Transverse colon (tissue), 4 donors: ENCODE measurements around the gene RAD51AP1.

Experiments used
- POLR2A ChIP-seq: fragments of 450-650 bp; IDR thresholded peaks from one replicate; pipeline ENCODE4 v1.6.1; 2016; ENCODE audit warnings: antibody characterized with exemption, mild to moderate bottlenecking, moderate library complexity
- POLR2AphosphoS5 ChIP-seq, 3 donors: sonication (generic); formaldehyde crosslinking; IDR thresholded peaks; one replicate each; pipeline ENCODE4 v1.6.1; 2016; ENCODE audit warnings: antibody characterized with exemption in 3 of 3
- TF ChIP-seq, protein P1 (sequence below), 5 experiments: fragments of 200-600 bp in 3 of 5; fragments of 450-650 bp in 2 of 5; sonication (generic) in 3 of 5; IDR thresholded peaks; 1 replicate in 2 of 5; 2 replicates in 3 of 5; pipeline ENCODE4 v1.5.1; 2016 to 2017; ENCODE audit warnings: antibody characterized with exemption in 5 of 5, inconsistent platforms in 3 of 5, mild to moderate bottlenecking in 2 of 5, moderate library complexity in 1 of 5

DNA sequence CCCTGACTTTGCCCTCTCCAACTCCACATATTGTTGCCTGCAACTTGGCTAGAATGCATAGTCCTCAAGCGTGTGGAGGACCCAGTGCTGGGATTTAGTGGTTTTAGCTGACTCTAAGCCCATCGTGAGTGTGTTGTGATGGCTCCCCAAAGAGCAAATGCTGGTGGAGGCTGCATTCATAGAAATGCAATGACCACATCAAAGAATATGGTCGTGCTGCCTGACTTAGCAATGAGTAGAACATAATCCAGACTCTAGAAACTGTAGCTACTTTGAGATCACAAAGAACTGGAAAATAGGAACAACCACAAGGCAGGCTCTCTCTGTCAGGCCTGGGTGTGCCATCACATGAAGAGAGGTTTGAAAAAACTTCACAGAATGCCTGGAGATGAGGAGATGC, 24.6 kb downstream of the RAD51AP1 start:
- TF ChIP-seq POLR2A (no peak), POLR2AphosphoS5 (IDR thresholded peaks at IDR 0.05) (no peak)
- TF ChIP-seq, protein P1, sequence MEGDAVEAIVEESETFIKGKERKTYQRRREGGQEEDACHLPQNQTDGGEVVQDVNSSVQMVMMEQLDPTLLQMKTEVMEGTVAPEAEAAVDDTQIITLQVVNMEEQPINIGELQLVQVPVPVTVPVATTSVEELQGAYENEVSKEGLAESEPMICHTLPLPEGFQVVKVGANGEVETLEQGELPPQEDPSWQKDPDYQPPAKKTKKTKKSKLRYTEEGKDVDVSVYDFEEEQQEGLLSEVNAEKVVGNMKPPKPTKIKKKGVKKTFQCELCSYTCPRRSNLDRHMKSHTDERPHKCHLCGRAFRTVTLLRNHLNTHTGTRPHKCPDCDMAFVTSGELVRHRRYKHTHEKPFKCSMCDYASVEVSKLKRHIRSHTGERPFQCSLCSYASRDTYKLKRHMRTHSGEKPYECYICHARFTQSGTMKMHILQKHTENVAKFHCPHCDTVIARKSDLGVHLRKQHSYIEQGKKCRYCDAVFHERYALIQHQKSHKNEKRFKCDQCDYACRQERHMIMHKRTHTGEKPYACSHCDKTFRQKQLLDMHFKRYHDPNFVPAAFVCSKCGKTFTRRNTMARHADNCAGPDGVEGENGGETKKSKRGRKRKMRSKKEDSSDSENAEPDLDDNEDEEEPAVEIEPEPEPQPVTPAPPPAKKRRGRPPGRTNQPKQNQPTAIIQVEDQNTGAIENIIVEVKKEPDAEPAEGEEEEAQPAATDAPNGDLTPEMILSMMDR (IDR thresholded peaks at IDR 0.05) = no peak
